ENCODE results near the gene UNC13A. TPM values are rescaled to one million over a fixed set of nuclear protein-coding genes. Genes with fewer than 3 reads are reported as not detected.

UNC13A gene
- total RNA-seq, 1 experiment from 2014 or later: 0.18 TPM

GRCh38 chr19:17625043-17625442 lies 63.1 kb downstream of the UNC13A start:
- H3K27me3 Mint-ChIP-seq (ENCODE audit: insufficient read depth, unreplicated experiment): no peaks in the 10 kb centered on the region
- intact Hi-C loops (cut with micrococcal nuclease; ENCODE audit: unreplicated experiment): no loop called here
- H3K9me3 Mint-ChIP-seq (ENCODE audit: unreplicated experiment): peaks cover 29% of the 10 kb centered on the region
- no peak for TF ChIP-seq CTCF (IDR thresholded peaks at IDR 0.05; ENCODE audit: insufficient read depth in 1 of 2, low read depth in 1 of 2, low read length in 1 of 2, severe bottlenecking in 1 of 2, unreplicated experiment in 1 of 2)
- no peaks in the 10 kb centered on the region for H3K9me3 ChIP-seq
- no peaks in the 10 kb centered on the region for H3K36me3 Mint-ChIP-seq (ENCODE audit: insufficient read depth, unreplicated experiment)
- H3K4me1 ChIP-seq: no peaks in the 10 kb centered on the region
- no peaks in the 10 kb centered on the region for H3K36me3 ChIP-seq (ENCODE audit: control insufficient read depth, insufficient read depth, low read length)
- ChIA-PET CTCF (no interaction called here), POLR2A (no interaction called here)
- H3K4me3 ChIP-seq (ENCODE audit: low read depth, low read length): no peak overlapping the region
- no peak for DNase-seq
- no peak overlapping the region for H3K4me3 Mint-ChIP-seq (ENCODE audit: unreplicated experiment)
- H3K27me3 ChIP-seq (replicated peaks; ENCODE audit: control insufficient read depth, insufficient read depth, low read length): no peaks in the 10 kb centered on the region; the same call in 1 of the 2 replicates
- BruUV-seq (replicated peaks): no TSS peak
- no peaks in the 10 kb centered on the region for H3K4me1 Mint-ChIP-seq (ENCODE audit: low read depth, unreplicated experiment)
- H3K27ac Mint-ChIP-seq (ENCODE audit: unreplicated experiment): no peak overlapping the region

- no peak for DNase-seq
- no peaks in the 10 kb centered on the region for H3K4me1 Mint-ChIP-seq (ENCODE audit: low read depth, unreplicated experiment)
Observed at GRCh38 chr19:17624314-17624991, 63.7 kb downstream of the UNC13A start.

GRCh38 chr19:17623224-17623935 lies 64.8 kb downstream of the UNC13A start:
- Mint-ChIP-seq H3K4me1 (ENCODE audit: low read depth, unreplicated experiment) (no peaks in the 10 kb centered on the region), H3K4me3 (ENCODE audit: unreplicated experiment) (no peak overlapping the region), H3K27ac (ENCODE audit: unreplicated experiment) (no peak overlapping the region), H3K27me3 (ENCODE audit: insufficient read depth, unreplicated experiment) (no peaks in the 10 kb centered on the region), H3K36me3 (ENCODE audit: insufficient read depth, unreplicated experiment) (no peaks in the 10 kb centered on the region), H3K9me3 (ENCODE audit: unreplicated experiment) (peaks cover 29% of the 10 kb centered on the region)
- Histone ChIP-seq H3K27me3 (replicated peaks; ENCODE audit: control insufficient read depth, insufficient read depth, low read length) (no peaks in the 10 kb centered on the region), H3K4me3 (ENCODE audit: low read depth, low read length) (no peak overlapping the region), H3K36me3 (ENCODE audit: control insufficient read depth, insufficient read depth, low read length) (no peaks in the 10 kb centered on the region), H3K9me3 (no peaks in the 10 kb centered on the region), H3K4me1 (no peaks in the 10 kb centered on the region)
- ChIA-PET CTCF (no interaction called here), POLR2A (no interaction called here)
- TF ChIP-seq CTCF (IDR thresholded peaks at IDR 0.05; ENCODE audit: insufficient read depth in 1 of 2, low read depth in 1 of 2, low read length in 1 of 2, severe bottlenecking in 1 of 2, unreplicated experiment in 1 of 2): no peak
- intact Hi-C loops (cut with micrococcal nuclease; ENCODE audit: unreplicated experiment): no loop called here
- no TSS peak for BruUV-seq (replicated peaks)
- no peak for DNase-seq

More at GRCh38 chr19:17624314-17624991, 63.7 kb downstream of the UNC13A start:
- H3K36me3 Mint-ChIP-seq (ENCODE audit: insufficient read depth, unreplicated experiment): no peaks in the 10 kb centered on the region
- H3K36me3 ChIP-seq (ENCODE audit: control insufficient read depth, insufficient read depth, low read length): no peaks in the 10 kb centered on the region
- intact Hi-C loops (cut with micrococcal nuclease; ENCODE audit: unreplicated experiment): no loop called here
- H3K4me1 ChIP-seq: no peaks in the 10 kb centered on the region
- no peak for TF ChIP-seq CTCF (IDR thresholded peaks at IDR 0.05; ENCODE audit: insufficient read depth in 1 of 2, low read depth in 1 of 2, low read length in 1 of 2, severe bottlenecking in 1 of 2, unreplicated experiment in 1 of 2)
- H3K9me3 Mint-ChIP-seq (ENCODE audit: unreplicated experiment): peaks cover 29% of the 10 kb centered on the region
- no peak overlapping the region for H3K27ac Mint-ChIP-seq (ENCODE audit: unreplicated experiment)
- no peaks in the 10 kb centered on the region for H3K27me3 Mint-ChIP-seq (ENCODE audit: insufficient read depth, unreplicated experiment)
- H3K4me3 ChIP-seq (ENCODE audit: low read depth, low read length): no peak overlapping the region
- H3K27me3 ChIP-seq (replicated peaks; ENCODE audit: control insufficient read depth, insufficient read depth, low read length): no peaks in the 10 kb centered on the region; the same call in 1 of the 2 replicates
- no peaks in the 10 kb centered on the region for H3K9me3 ChIP-seq
- no peak overlapping the region for H3K4me3 Mint-ChIP-seq (ENCODE audit: unreplicated experiment)
- CTCF ChIA-PET: no interaction called here
- POLR2A ChIA-PET: no interaction called here
- BruUV-seq (replicated peaks): no TSS peak
